IMR-90 (cell line): ENCODE results near the gene GARIN5A. TPM values are rescaled to one million over a fixed set of nuclear protein-coding genes. Genes with fewer than 3 reads are reported as not detected.

Experiments used
- ATAC-seq: fragments of 200-7000 bp; cut with Tn5 transposase; 2 replicates; pipeline ENCODE4 v1.9.1; 2020; ENCODE audit warnings: low read depth, mild to moderate bottlenecking, moderate library complexity
- BruUV-seq: library from RNA; stranded (reverse); fragments of 400-500 nt; replicated peaks from 2 replicates; lab custom pipeline; 2021; lab: Mats Ljungman, UMichigan
- CTCF ChIA-PET: fragments of 300-600 bp; formaldehyde crosslinking; extraction: SDS; loops from one replicate; lab custom pipeline; 2021; ENCODE audit warnings: antibody characterized with exemption; lab: Yijun Ruan, JAX
- POLR2A ChIA-PET: fragments of 300-600 bp; sonication (Branson Sonifier 250); formaldehyde crosslinking; loops from one replicate; lab custom pipeline; 2022; ENCODE audit warnings: antibody characterized with exemption; ENCODE audit not compliant: unreplicated experiment; lab: Charles Lee
- DNase-seq: peaks from one replicate; pipeline ENCODE4 v3.0.0; 2013
- H2AFZ ChIP-seq: replicated peaks from 2 replicates; pipeline ENCODE3; 2013; ENCODE audit warnings: low read length, mild to moderate bottlenecking; ENCODE audit not compliant: poor library complexity
- H2AK5ac ChIP-seq: 2 replicates; pipeline ENCODE4 v1.6.1; 2013; ENCODE audit warnings: low read depth, low read length, inconsistent platforms
- H2AK9ac ChIP-seq: replicated peaks from 2 replicates; pipeline ENCODE3; 2013; ENCODE audit warnings: mild to moderate bottlenecking, low read depth, low read length, moderate library complexity; ENCODE audit not compliant: poor library complexity
- H2BK120ac ChIP-seq: 2 replicates; pipeline ENCODE4 v1.6.1; 2013; ENCODE audit warnings: low read depth, low read length, inconsistent platforms
- H2BK15ac ChIP-seq: 3 replicates; pipeline ENCODE4 v1.6.1; 2013; ENCODE audit warnings: low read depth, low read length, inconsistent platforms
- H2BK20ac ChIP-seq: 2 replicates; pipeline ENCODE4 v1.6.1; 2013; ENCODE audit warnings: low read depth, mild to moderate bottlenecking, inconsistent platforms, low read length, moderate library complexity
- H2BK5ac ChIP-seq: 2 replicates; pipeline ENCODE4 v1.6.1; 2013; ENCODE audit warnings: mild to moderate bottlenecking, low read depth, low read length, inconsistent platforms; ENCODE audit not compliant: poor library complexity, severe bottlenecking
- H3K14ac ChIP-seq: replicated peaks from 2 replicates; pipeline ENCODE4 v1.6.1; 2013; ENCODE audit warnings: low read depth, low read length, inconsistent platforms
- H3K18ac ChIP-seq: 2 replicates; pipeline ENCODE4 v1.6.1; 2013; ENCODE audit warnings: low read depth, low read length, control low read depth
- H3K23ac ChIP-seq: 2 replicates; pipeline ENCODE4 v1.6.1; 2013; ENCODE audit warnings: low read depth, low read length, inconsistent platforms
- H3K27ac ChIP-seq: 2 replicates; pipeline ENCODE4 v1.5.1; 2013; ENCODE audit warnings: mild to moderate bottlenecking, control low read depth, low read length; ENCODE audit not compliant: insufficient read depth
- H3K27me3 ChIP-seq: 2 replicates; pipeline ENCODE4 v1.6.1; 2013; ENCODE audit warnings: low read length; ENCODE audit not compliant: control insufficient read depth, insufficient read depth
- H3K36me3 ChIP-seq: 2 replicates; pipeline ENCODE4 v1.6.1; 2013; ENCODE audit warnings: low read length, mixed read lengths; ENCODE audit not compliant: control insufficient read depth, insufficient read depth
- H3K4ac ChIP-seq: 2 replicates; pipeline ENCODE4 v1.6.1; 2013; ENCODE audit warnings: low read depth, low read length, inconsistent platforms
- H3K4me1 ChIP-seq: 2 replicates; pipeline ENCODE4 v1.6.1; 2013; ENCODE audit warnings: low read length, mixed read lengths; ENCODE audit not compliant: control insufficient read depth, insufficient read depth
- H3K4me2 ChIP-seq: 2 replicates; pipeline ENCODE4 v1.6.1; 2013; ENCODE audit warnings: low read depth, mild to moderate bottlenecking, control low read depth, low read length, moderate library complexity
- H3K4me3 ChIP-seq: 2 replicates; pipeline ENCODE4 v1.5.1; 2013; ENCODE audit warnings: low read depth, mild to moderate bottlenecking, control low read depth, low read length, moderate library complexity; ENCODE audit not compliant: insufficient read depth
- H3K56ac ChIP-seq: 2 replicates; pipeline ENCODE4 v1.6.1; 2013; ENCODE audit warnings: low read length, inconsistent platforms; ENCODE audit not compliant: insufficient read depth; ENCODE audit errors: extremely low read depth
- H3K79me1 ChIP-seq, 2 experiments: 2 replicates each; pipeline ENCODE4 v1.6.1; 2013; ENCODE audit warnings: low read length in 2 of 2, inconsistent platforms in 1 of 2, low read depth in 1 of 2
- H3K9ac ChIP-seq: 2 replicates; pipeline ENCODE4 v1.6.1; 2013; ENCODE audit warnings: low read depth, low read length, control low read depth
- H3K9me1 ChIP-seq: 2 replicates; pipeline ENCODE4 v1.6.1; 2013; ENCODE audit warnings: low read length, inconsistent platforms; ENCODE audit not compliant: insufficient read depth
- H3K9me3 ChIP-seq: 2 replicates; pipeline ENCODE4 v1.6.1; 2013; ENCODE audit warnings: low read length; ENCODE audit not compliant: control insufficient read depth, insufficient read depth
- H4K20me1 ChIP-seq: 2 replicates; pipeline ENCODE4 v1.6.1; 2013; ENCODE audit warnings: low read length, inconsistent platforms; ENCODE audit not compliant: insufficient read depth
- H4K5ac ChIP-seq: 2 replicates; pipeline ENCODE4 v1.6.1; 2013; ENCODE audit warnings: mild to moderate bottlenecking, low read depth, low read length, control low read depth
- H4K8ac ChIP-seq, 2 experiments: 2 replicates each; pipeline ENCODE4 v1.6.1; 2013; ENCODE audit warnings: low read depth in 2 of 2, low read length in 2 of 2, control low read depth in 1 of 2, inconsistent platforms in 1 of 2
- H4K91ac ChIP-seq: 2 replicates; pipeline ENCODE4 v1.6.1; 2013; ENCODE audit warnings: low read depth, low read length, inconsistent platforms; ENCODE audit not compliant: insufficient read depth
- BHLHE40 ChIP-seq: fragments of 150-350 bp; IDR thresholded peaks from 2 replicates; pipeline ENCODE4 v1.6.1; 2016; ENCODE audit warnings: mild to moderate bottlenecking, low read depth, low read length
- CEBPB ChIP-seq: IDR thresholded peaks from 2 replicates; pipeline ENCODE4 v1.6.1; 2012; ENCODE audit warnings: low read depth, low read length, improper control_type of control experiment
- FOS ChIP-seq: fragments of 150-350 bp; IDR thresholded peaks from 2 replicates; pipeline ENCODE4 v1.6.1; 2016; ENCODE audit warnings: low read depth, low read length
- MAFK ChIP-seq: IDR thresholded peaks from 2 replicates; pipeline ENCODE4 v1.6.1; 2012; ENCODE audit warnings: low read depth, low read length, improper control_type of control experiment
- MAZ ChIP-seq: IDR thresholded peaks from 2 replicates; pipeline ENCODE4 v1.6.1; 2012; ENCODE audit warnings: low read depth, mild to moderate bottlenecking, low read length, improper control_type of control experiment, moderate library complexity, borderline replicate concordance
- MXI1 ChIP-seq: IDR thresholded peaks from 2 replicates; pipeline ENCODE4 v1.6.1; 2012; ENCODE audit warnings: low read depth, mild to moderate bottlenecking, low read length, moderate library complexity, borderline replicate concordance
- NFE2L2 ChIP-seq: fragments of 150-350 bp; IDR thresholded peaks from 2 replicates; pipeline ENCODE4 v1.6.1; 2016; ENCODE audit warnings: low read depth, mild to moderate bottlenecking, low read length
- POLR2A ChIP-seq: IDR thresholded peaks from 2 replicates; pipeline ENCODE4 v1.6.1; 2012; ENCODE audit warnings: mild to moderate bottlenecking, low read depth, low read length
- RAD21 ChIP-seq: IDR thresholded peaks from 2 replicates; pipeline ENCODE4 v1.6.1; 2012; ENCODE audit warnings: low read length, improper control_type of control experiment
- RCOR1 ChIP-seq: IDR thresholded peaks from 2 replicates; pipeline ENCODE4 v1.6.1; 2012; ENCODE audit warnings: mild to moderate bottlenecking, low read length, improper control_type of control experiment; ENCODE audit not compliant: insufficient replicate concordance
- RFX5 ChIP-seq: IDR thresholded peaks from 2 replicates; pipeline ENCODE4 v1.8.0; 2012; ENCODE audit warnings: low read depth, mild to moderate bottlenecking, low read length, moderate library complexity
- SMC3 ChIP-seq: fragments of 150-350 bp; IDR thresholded peaks from 2 replicates; pipeline ENCODE4 v1.6.1; 2016; ENCODE audit warnings: low read depth, mild to moderate bottlenecking, antibody characterized with exemption, low read length, moderate library complexity
- USF2 ChIP-seq: fragments of 150-350 bp; IDR thresholded peaks from 2 replicates; pipeline ENCODE4 v1.6.1; 2017; ENCODE audit warnings: mild to moderate bottlenecking, antibody characterized with exemption, low read length, low read depth
- WGBS, 2 experiments: methylation state at CpG; one replicate each; pipeline versions ENCODE4 v1.1.5 to v1.1.7; 2013; ENCODE audit warnings: missing lambda C conversion rate in 2 of 2; ENCODE audit not compliant: insufficient read length in 1 of 2; ENCODE audit errors: extremely low coverage in 2 of 2; 5-methylcytosine and 5-hydroxymethylcytosine counted together
- dilution Hi-C: fragments of 300-500 bp; cut with HindIII; formaldehyde crosslinking; loops from one replicate; pipeline ENCODE4 v1.14.3; 2018; ENCODE audit warnings: low sequenced_read_pairs; ENCODE audit not compliant: unreplicated experiment
- in situ Hi-C: fragments of 300-500 bp; cut with MboI; formaldehyde crosslinking; loops from 3 replicates; pipeline ENCODE4 v1.14.3; 2019; ENCODE audit warnings: low sequenced_read_pairs, inconsistent platforms, mixed read lengths
- intact Hi-C: fragments of 100-400 bp; cut with micrococcal nuclease; formaldehyde crosslinking; loops from 2 replicates; pipeline ENCODE4 v1.10.0; 2022
- polyA plus RNA-seq, 3 experiments: library from polyadenylated mRNA; depleted of rRNA; stranded (reverse); fragments of >200 nt; gene quantifications; 2 replicates each; pipeline ENCODE4 v1.2.3, GENCODE V29; 2012; ENCODE audit warnings: low replicate concordance in 1 of 3
- total RNA-seq: library from RNA; depleted of rRNA; stranded (reverse); fragments of >200 nt; gene quantifications from 2 replicates; pipeline ENCODE4 v1.2.3, GENCODE V29; 2012
- TF ChIP-seq, protein P1 (sequence below): fragments of 150-350 bp; IDR thresholded peaks from 2 replicates; pipeline ENCODE4 v1.6.1; 2016; ENCODE audit warnings: low read depth, mild to moderate bottlenecking, low read length, moderate library complexity, borderline replicate concordance

Gene GARIN5A
- total and polyA plus RNA-seq, 2 of the 4 experiments (the other 2 are of a cell fraction), result 0.53 TPM; not detected in 1

DNA sequence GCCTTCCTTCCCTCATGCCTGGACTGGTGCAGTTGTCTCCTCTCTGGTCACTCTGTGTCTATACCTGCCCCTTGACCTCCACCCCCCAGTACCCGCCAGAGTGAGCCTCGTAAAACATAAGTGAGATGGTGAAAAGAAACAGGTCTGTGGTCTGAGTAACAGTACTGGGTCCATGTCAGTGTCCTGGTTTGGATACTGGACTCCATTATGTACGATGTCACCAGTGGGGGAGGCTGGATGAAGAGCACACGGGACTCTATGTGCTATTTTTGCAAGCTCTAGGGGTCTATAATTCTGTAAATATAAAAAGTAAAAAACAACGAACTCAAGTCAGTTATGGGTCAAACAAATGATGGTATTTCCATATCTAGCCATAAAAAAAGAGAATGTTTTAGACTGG, 29.6 kb downstream of the GARIN5A start:
- TF ChIP-seq FOS (no peak), MAFK (no peak), RAD21 (no peak), CEBPB (no peak), POLR2A (no peak), USF2 (no peak), SMC3 (no peak), BHLHE40 (no peak), RFX5 (no peak), RCOR1 (no peak), NFE2L2 (no peak), MXI1 (no peak), MAZ (no peak)
- TF ChIP-seq, protein P1, sequence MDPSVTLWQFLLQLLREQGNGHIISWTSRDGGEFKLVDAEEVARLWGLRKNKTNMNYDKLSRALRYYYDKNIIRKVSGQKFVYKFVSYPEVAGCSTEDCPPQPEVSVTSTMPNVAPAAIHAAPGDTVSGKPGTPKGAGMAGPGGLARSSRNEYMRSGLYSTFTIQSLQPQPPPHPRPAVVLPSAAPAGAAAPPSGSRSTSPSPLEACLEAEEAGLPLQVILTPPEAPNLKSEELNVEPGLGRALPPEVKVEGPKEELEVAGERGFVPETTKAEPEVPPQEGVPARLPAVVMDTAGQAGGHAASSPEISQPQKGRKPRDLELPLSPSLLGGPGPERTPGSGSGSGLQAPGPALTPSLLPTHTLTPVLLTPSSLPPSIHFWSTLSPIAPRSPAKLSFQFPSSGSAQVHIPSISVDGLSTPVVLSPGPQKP, result no peak
- no peak overlapping the region for H4K91ac ChIP-seq
- DNase-seq, result no peak
- in situ Hi-C loops (no loop called here), dilution Hi-C loops (no loop called here), intact Hi-C loops (no loop called here)
- no peak overlapping the region for H2BK5ac ChIP-seq
- no peak overlapping the region for H3K23ac ChIP-seq
- WGBS, 2 experiments, result no CpG with 5 or more reads among the region's 5 CpGs
- H3K4me2 ChIP-seq, result no peak overlapping the region
- no peak overlapping the region for H3K4ac ChIP-seq
- no peak for ATAC-seq
- no peak overlapping the region for H3K9ac ChIP-seq
- H2AK9ac ChIP-seq, result no peak overlapping the region
- H3K9me1 ChIP-seq, result no peaks in the 10 kb centered on the region
- H3K4me1 ChIP-seq, result no peaks in the 10 kb centered on the region
- no peak overlapping the region for H2AK5ac ChIP-seq
- no peak overlapping the region for H2BK120ac ChIP-seq
- no peak overlapping the region for H3K18ac ChIP-seq
- ChIA-PET CTCF (no interaction called here), POLR2A (no interaction called here)
- H4K8ac ChIP-seq, result no peak overlapping the region
- H3K27me3 ChIP-seq, result no peaks in the 10 kb centered on the region; the same call in 1 of the 2 replicates
- H3K27ac ChIP-seq, result no peak overlapping the region
- no TSS peak for BruUV-seq
- no peaks in the 10 kb centered on the region for H4K20me1 ChIP-seq
- no peak overlapping the region for H2AFZ ChIP-seq
- no peak overlapping the region for H4K5ac ChIP-seq
- H3K79me1 ChIP-seq, result no peaks in the 10 kb centered on the region
- no peaks in the 10 kb centered on the region for H3K36me3 ChIP-seq
- H2BK15ac ChIP-seq, result no peak overlapping the region
- H3K9me3 ChIP-seq, result no peaks in the 10 kb centered on the region
- no peak overlapping the region for H2BK20ac ChIP-seq
- no peak overlapping the region for H3K4me3 ChIP-seq
- no peak overlapping the region for H3K14ac ChIP-seq
- H3K56ac ChIP-seq, result no peak overlapping the region
